Retina (tissue), 1 donor: Measurements from ENCODE around the gene DCTN4.
"Not testable (repeated sequence)": the region's sequence is repeated elsewhere in the genome, so short reads cannot be mapped to it uniquely, and the experiment has no call there.

Source experiments
- DNase-seq: peaks from one replicate; pipeline ENCODE4 v3.0.0-alpha.2; 2016

Gene DCTN4

GRCh38 chr5:150758531-150759333 is at the start of gene DCTN4:
DCTN4 (minus strand) TSS chr5:150759017; CDS start chr5:150758993, 24 bp downstream.
- peak; percentile 100 for DNase-seq

- DNase-seq: no peak
Measured at GRCh38 chr5:150804388-150804787, 45.6 kb upstream of the DCTN4 start.

GRCh38 chr5:150801117-150801927 is 42.5 kb upstream of the DCTN4 start:
- peak; percentile 84 for DNase-seq

- no peak for DNase-seq
Measured at GRCh38 chr5:150797384-150797783, 38.6 kb upstream of the DCTN4 start.

- DNase-seq: no peak
Measured at GRCh38 chr5:150794927-150795326, 36.1 kb upstream of the DCTN4 start.

- DNase-seq: not testable (repeated sequence)
Measured at GRCh38 chr5:150793423-150793888, 34.6 kb upstream of the DCTN4 start.

- no peak for DNase-seq
Measured at GRCh38 chr5:150791536-150791935, 32.7 kb upstream of the DCTN4 start.

- DNase-seq: no peak
Measured at GRCh38 chr5:150789943-150790611, 31.3 kb upstream of the DCTN4 start.

- DNase-seq: no peak
Measured at GRCh38 chr5:150789450-150789849, 30.6 kb upstream of the DCTN4 start.

GRCh38 chr5:150788977-150789376 is 30.2 kb upstream of the DCTN4 start:
- DNase-seq: no peak

- no peak for DNase-seq
Measured at GRCh38 chr5:150787656-150788055, 28.8 kb upstream of the DCTN4 start.

- DNase-seq: no peak
Measured at GRCh38 chr5:150786876-150787275, 28.1 kb upstream of the DCTN4 start.

- no peak for DNase-seq
Measured at GRCh38 chr5:150785950-150786349, 27.1 kb upstream of the DCTN4 start.

- DNase-seq: no peak
Measured at GRCh38 chr5:150783422-150783928, 24.7 kb upstream of the DCTN4 start.

- DNase-seq: no peak
Measured at GRCh38 chr5:150782850-150783249, 24.0 kb upstream of the DCTN4 start.

GRCh38 chr5:150781706-150782614 is 23.1 kb upstream of the DCTN4 start:
- DNase-seq: no peak

- no peak for DNase-seq
Measured at GRCh38 chr5:150780816-150781221, 22.0 kb upstream of the DCTN4 start.

GRCh38 chr5:150780187-150780692 is 21.4 kb upstream of the DCTN4 start:
- no peak for DNase-seq

- DNase-seq: no peak
Measured at GRCh38 chr5:150779397-150780186, 20.8 kb upstream of the DCTN4 start.

- peak; percentile 90 for DNase-seq
Measured at GRCh38 chr5:150778517-150779396, 19.9 kb upstream of the DCTN4 start, which contains the start of gene SMIM3. SMIM3 (plus strand) TSS chr5:150778757; CDS start chr5:150795441, 16,684 bp downstream.
